GM19099 (cell line): ENCODE results near the gene THOC6.
A peak's percentile ranks its signal among the peaks of the same experiment; 100 is the strongest.

ENCODE experiments used
- POLR2A ChIP-seq: IDR thresholded peaks from 3 replicates; pipeline ENCODE4 v1.6.1; 2011; ENCODE audit warnings: low read depth; ENCODE audit not compliant: insufficient read length; ENCODE audit errors: extremely low read depth

The THOC6 gene

GRCh38 chr16:3047387-3047720 is 23.5 kb downstream of the THOC6 start:
- no peak for TF ChIP-seq POLR2A

- no peak for TF ChIP-seq POLR2A
Measured at GRCh38 chr16:3049921-3050481, 26.2 kb downstream of the THOC6 start.

GRCh38 chr16:3050487-3050886 is 26.7 kb downstream of the THOC6 start:
- no peak for TF ChIP-seq POLR2A

- TF ChIP-seq POLR2A = no peak
Measured at GRCh38 chr16:3051009-3051408, 27.2 kb downstream of the THOC6 start.

- TF ChIP-seq POLR2A = no peak
Measured at GRCh38 chr16:3051494-3051893, 27.7 kb downstream of the THOC6 start.

GRCh38 chr16:3054965-3055733 is 31.3 kb downstream of the THOC6 start:
- no peak for TF ChIP-seq POLR2A

GRCh38 chr16:3056336-3057180 is 32.7 kb downstream of the THOC6 start:
- TF ChIP-seq POLR2A = no peak

- TF ChIP-seq POLR2A = no peak
Measured at GRCh38 chr16:3057181-3058138, 33.6 kb downstream of the THOC6 start.

- no peak for TF ChIP-seq POLR2A
Measured at GRCh38 chr16:3058139-3059030, 34.5 kb downstream of the THOC6 start.

- peak; percentile 51 for TF ChIP-seq POLR2A
Measured at GRCh38 chr16:3059041-3059722, 35.3 kb downstream of the THOC6 start.

GRCh38 chr16:3059723-3060242 is 35.9 kb downstream of the THOC6 start:
- no peak for TF ChIP-seq POLR2A

GRCh38 chr16:3060339-3061127 is 36.7 kb downstream of the THOC6 start:
- no peak for TF ChIP-seq POLR2A
